ENCODE measurements around the gene VAPB. TPM values are rescaled to one million over a fixed set of nuclear protein-coding genes. Genes with fewer than 3 reads are reported as not detected.
A peak's percentile ranks its signal among the peaks of the same experiment; 100 is the strongest.

Gene VAPB
- total RNA-seq, 1 experiment from 2014 or later, result 61.2 TPM

DNA sequence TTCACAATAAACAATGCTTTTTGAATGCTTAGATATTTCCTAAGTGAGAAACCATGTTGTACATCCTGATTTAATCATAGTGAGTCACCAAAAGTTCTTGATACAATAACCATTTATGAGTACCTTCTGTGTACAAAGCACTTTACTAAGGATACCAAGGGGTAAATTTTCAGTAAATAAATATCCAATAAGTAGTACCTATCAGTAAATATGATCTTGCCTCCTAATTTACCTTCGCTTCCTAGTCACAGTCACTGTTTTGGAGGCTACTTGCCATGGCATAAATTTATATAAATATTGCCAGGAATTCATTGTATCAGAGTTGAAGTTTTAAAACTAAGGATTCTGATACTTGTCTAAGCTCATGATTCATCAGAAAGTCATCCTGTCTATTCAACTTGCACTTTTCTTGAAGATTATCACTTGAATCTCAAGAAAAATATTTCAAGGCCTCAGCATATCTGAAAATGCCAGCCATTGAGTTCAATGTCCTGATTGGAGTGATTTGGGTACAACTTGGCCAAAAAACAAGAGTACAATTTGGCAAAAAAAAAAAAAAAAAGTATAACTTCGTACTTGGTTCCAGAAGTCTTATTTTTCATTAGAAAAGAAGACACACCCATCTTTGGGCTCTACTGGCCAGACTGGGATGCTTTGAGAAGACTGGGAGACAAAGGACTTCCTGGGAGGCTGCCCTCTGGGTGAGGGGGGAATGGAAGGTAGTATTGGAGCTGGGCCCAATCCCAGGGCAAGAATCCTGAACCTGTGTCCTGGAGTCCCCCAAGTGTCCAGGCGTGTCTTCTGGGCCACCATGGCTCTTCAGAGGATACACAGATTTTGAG lies 46.7 kb upstream of the VAPB start:
- Mint-ChIP-seq H3K9me3 (ENCODE audit: unreplicated experiment) (no peaks in the 10 kb centered on the region), H3K4me1 (ENCODE audit: insufficient read depth, unreplicated experiment) (peaks cover 28% of the 10 kb centered on the region), H3K27ac (ENCODE audit: low read depth, unreplicated experiment) (peak overlapping the region; percentile 81), H3K36me3 (ENCODE audit: insufficient read depth, unreplicated experiment) (peaks cover 31% of the 10 kb centered on the region), H3K27me3 (ENCODE audit: insufficient read depth, unreplicated experiment) (no peaks in the 10 kb centered on the region), H3K4me3 (ENCODE audit: unreplicated experiment) (no peak overlapping the region)
- TF ChIP-seq, protein P1, sequence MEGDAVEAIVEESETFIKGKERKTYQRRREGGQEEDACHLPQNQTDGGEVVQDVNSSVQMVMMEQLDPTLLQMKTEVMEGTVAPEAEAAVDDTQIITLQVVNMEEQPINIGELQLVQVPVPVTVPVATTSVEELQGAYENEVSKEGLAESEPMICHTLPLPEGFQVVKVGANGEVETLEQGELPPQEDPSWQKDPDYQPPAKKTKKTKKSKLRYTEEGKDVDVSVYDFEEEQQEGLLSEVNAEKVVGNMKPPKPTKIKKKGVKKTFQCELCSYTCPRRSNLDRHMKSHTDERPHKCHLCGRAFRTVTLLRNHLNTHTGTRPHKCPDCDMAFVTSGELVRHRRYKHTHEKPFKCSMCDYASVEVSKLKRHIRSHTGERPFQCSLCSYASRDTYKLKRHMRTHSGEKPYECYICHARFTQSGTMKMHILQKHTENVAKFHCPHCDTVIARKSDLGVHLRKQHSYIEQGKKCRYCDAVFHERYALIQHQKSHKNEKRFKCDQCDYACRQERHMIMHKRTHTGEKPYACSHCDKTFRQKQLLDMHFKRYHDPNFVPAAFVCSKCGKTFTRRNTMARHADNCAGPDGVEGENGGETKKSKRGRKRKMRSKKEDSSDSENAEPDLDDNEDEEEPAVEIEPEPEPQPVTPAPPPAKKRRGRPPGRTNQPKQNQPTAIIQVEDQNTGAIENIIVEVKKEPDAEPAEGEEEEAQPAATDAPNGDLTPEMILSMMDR (IDR thresholded peaks at IDR 0.05; ENCODE audit: unreplicated experiment), result no peak
- CTCF ChIA-PET, result interaction anchor here (0.7 to 2.3 kb wide), 5 partner anchors 8 to 836 kb away, joined by 3 to 6 read pairs (median 3); no protein-coding TSS in a partner anchor
- intact Hi-C loops (cut with micrococcal nuclease), result no loop called here
- DNase-seq (ENCODE audit: unreplicated experiment), result peak; percentile 18
- no TSS peak for BruUV-seq (replicated peaks)
- POLR2A ChIA-PET, result interaction anchor here (0.7 to 2.4 kb wide), 6 partner anchors 9 to 373 kb away, joined by 3 to 9 read pairs (median 4); partner anchors contain the start of genes RAB22A, STX16 and VAPB

DNA sequence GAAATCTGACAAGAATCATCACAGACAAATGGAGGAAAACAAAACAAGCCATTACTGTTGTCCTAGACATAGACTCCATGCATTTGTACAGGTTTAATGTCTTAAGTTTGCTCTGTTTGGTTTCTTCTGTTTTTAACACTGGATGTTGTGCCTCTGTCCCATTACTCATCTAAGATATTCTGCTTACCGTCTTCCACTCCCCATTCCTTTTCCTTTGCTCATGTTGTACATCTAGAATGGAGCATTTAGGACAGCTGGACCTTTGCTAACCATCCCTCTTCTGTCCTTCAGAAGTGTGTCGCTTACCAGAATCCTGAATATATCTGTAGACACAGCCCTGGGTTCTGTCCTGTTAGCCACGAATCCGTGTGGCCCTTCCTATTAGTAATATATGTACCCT lies 44.3 kb upstream of the VAPB start:
- no peak for DNase-seq (ENCODE audit: unreplicated experiment)
- no peak overlapping the region for H3K4me3 Mint-ChIP-seq (ENCODE audit: unreplicated experiment)
- intact Hi-C loops (cut with micrococcal nuclease), result no loop called here
- BruUV-seq (replicated peaks), result no TSS peak
- H3K27ac Mint-ChIP-seq (ENCODE audit: low read depth, unreplicated experiment), result peak overlapping the region; percentile 8
- no peaks in the 10 kb centered on the region for H3K27me3 Mint-ChIP-seq (ENCODE audit: insufficient read depth, unreplicated experiment)
- no peaks in the 10 kb centered on the region for H3K9me3 Mint-ChIP-seq (ENCODE audit: unreplicated experiment)
- H3K36me3 Mint-ChIP-seq (ENCODE audit: insufficient read depth, unreplicated experiment), result peaks cover 34% of the 10 kb centered on the region
- ChIA-PET CTCF (interaction anchor here (0.6 to 1.3 kb wide), 4 partner anchors 10 to 102 kb away, joined by 3 to 7 read pairs (median 4); no protein-coding TSS in a partner anchor), POLR2A (interaction anchor here (0.6 to 1.5 kb wide), 2 partner anchors 11 to 107 kb away, joined by 4 read pairs; no protein-coding TSS in a partner anchor)
- peaks cover 35% of the 10 kb centered on the region for H3K4me1 Mint-ChIP-seq (ENCODE audit: insufficient read depth, unreplicated experiment)
- TF ChIP-seq, protein P1 (IDR thresholded peaks at IDR 0.05; ENCODE audit: unreplicated experiment), result no peak

- intact Hi-C loops (cut with micrococcal nuclease), result no loop called here
- Mint-ChIP-seq H3K4me1 (ENCODE audit: insufficient read depth, unreplicated experiment) (peaks cover 17% of the 10 kb centered on the region), H3K4me3 (ENCODE audit: unreplicated experiment) (no peak overlapping the region), H3K27me3 (ENCODE audit: insufficient read depth, unreplicated experiment) (no peaks in the 10 kb centered on the region), H3K36me3 (ENCODE audit: insufficient read depth, unreplicated experiment) (peaks cover 45% of the 10 kb centered on the region), H3K27ac (ENCODE audit: low read depth, unreplicated experiment) (no peak overlapping the region), H3K9me3 (ENCODE audit: unreplicated experiment) (no peaks in the 10 kb centered on the region)
- ChIA-PET POLR2A (interaction anchor here (0.7 to 1.3 kb wide), 3 partner anchors 15 to 47 kb away, joined by 3 to 4 read pairs (median 3); partner anchors contain the start of gene VAPB), CTCF (interaction anchor here (1.6 kb wide), 1 partner anchor 12 kb away, joined by 8 read pairs; no protein-coding TSS in a partner anchor)
- TF ChIP-seq, protein P1 (IDR thresholded peaks at IDR 0.05; ENCODE audit: unreplicated experiment), result no peak
- peak; percentile 75 for DNase-seq (ENCODE audit: unreplicated experiment)
- no TSS peak for BruUV-seq (replicated peaks)
These were observed 39.5 kb upstream of the VAPB start for GRCh38 chr20:58349570-58349969.

DNA sequence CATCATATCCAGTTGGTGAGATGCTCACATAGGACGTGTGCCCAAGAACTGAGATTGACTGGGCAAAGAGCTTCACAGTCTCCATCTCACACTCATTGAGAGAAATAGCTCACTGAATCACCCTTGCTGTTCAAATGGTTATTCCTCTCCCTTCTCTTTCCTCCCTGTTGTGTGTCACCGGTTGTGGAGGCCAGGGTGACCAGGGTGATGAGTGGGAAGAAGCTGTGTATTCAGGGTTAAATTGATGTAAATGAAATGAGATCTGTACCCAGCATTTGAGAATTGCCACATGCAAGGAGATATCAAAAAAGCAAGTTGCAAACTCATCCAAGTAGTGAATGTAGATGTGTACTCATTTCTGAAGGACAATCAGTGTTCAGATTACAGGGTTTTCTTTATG lies 36.6 kb upstream of the VAPB start:
- CTCF ChIA-PET, result interaction anchor here (0.6 to 0.7 kb wide), 2 partner anchors 20 to 391 kb away, joined by 3 read pairs; no protein-coding TSS in a partner anchor
- no peaks in the 10 kb centered on the region for H3K27me3 Mint-ChIP-seq (ENCODE audit: insufficient read depth, unreplicated experiment)
- POLR2A ChIA-PET, result interaction anchor here (1.2 to 2.0 kb wide), 3 partner anchors 10 to 55 kb away, joined by 3 to 6 read pairs (median 3); partner anchors contain the start of gene VAPB
- no peak for DNase-seq (ENCODE audit: unreplicated experiment)
- TF ChIP-seq, protein P1 (IDR thresholded peaks at IDR 0.05; ENCODE audit: unreplicated experiment), result no peak
- no peak overlapping the region for H3K27ac Mint-ChIP-seq (ENCODE audit: low read depth, unreplicated experiment)
- intact Hi-C loops (cut with micrococcal nuclease), result no loop called here
- no peak overlapping the region for H3K4me3 Mint-ChIP-seq (ENCODE audit: unreplicated experiment)
- BruUV-seq (replicated peaks), result no TSS peak
- peaks cover 11% of the 10 kb centered on the region for H3K4me1 Mint-ChIP-seq (ENCODE audit: insufficient read depth, unreplicated experiment)
- no peaks in the 10 kb centered on the region for H3K9me3 Mint-ChIP-seq (ENCODE audit: unreplicated experiment)
- H3K36me3 Mint-ChIP-seq (ENCODE audit: insufficient read depth, unreplicated experiment), result peaks cover 35% of the 10 kb centered on the region
